Activated T-helper 17 cell treated with anti-CD3 and anti-CD28 coated beads, Interleukin-2, amount 50 U/mL, for 72 hours (primary cell): ENCODE measurements around the gene AP1S3. TPM values are rescaled to one million over a fixed set of nuclear protein-coding genes. Genes with fewer than 3 reads are reported as not detected.

Experiments
- ATAC-seq: fragments of 150-1000 bp; cut with Tn5 transposase; replicated peaks from 2 replicates; pipeline ENCODE4 v1.10.0; 2021; ENCODE audit warnings: mild to moderate bottlenecking, moderate library complexity
- H3K27ac Mint-ChIP-seq: one replicate; pipeline ENCODE4 v1.8.0; 2022; ENCODE audit warnings: mixed read lengths
- H3K27me3 Mint-ChIP-seq: one replicate; pipeline ENCODE4 v1.8.0; 2022; ENCODE audit warnings: mixed read lengths
- H3K36me3 Mint-ChIP-seq: one replicate; pipeline ENCODE4 v1.8.0; 2022; ENCODE audit warnings: low read depth, mild to moderate bottlenecking, mixed read lengths
- H3K4me1 Mint-ChIP-seq: one replicate; pipeline ENCODE4 v1.8.0; 2022; ENCODE audit warnings: mixed read lengths
- H3K4me3 Mint-ChIP-seq: one replicate; pipeline ENCODE4 v1.8.0; 2022; ENCODE audit warnings: mild to moderate bottlenecking, mixed read lengths
- H3K9me3 Mint-ChIP-seq: one replicate; pipeline ENCODE4 v1.8.0; 2022; ENCODE audit warnings: mixed read lengths
- total RNA-seq, 2 donors: library from RNA; stranded (reverse); gene quantifications; one replicate each; pipeline ENCODE4 v1.2.3, GENCODE V29; 2022

The AP1S3 gene
- total RNA-seq, 2 donors from 2014 or later, result 4.0 to 6.3 TPM

DNA sequence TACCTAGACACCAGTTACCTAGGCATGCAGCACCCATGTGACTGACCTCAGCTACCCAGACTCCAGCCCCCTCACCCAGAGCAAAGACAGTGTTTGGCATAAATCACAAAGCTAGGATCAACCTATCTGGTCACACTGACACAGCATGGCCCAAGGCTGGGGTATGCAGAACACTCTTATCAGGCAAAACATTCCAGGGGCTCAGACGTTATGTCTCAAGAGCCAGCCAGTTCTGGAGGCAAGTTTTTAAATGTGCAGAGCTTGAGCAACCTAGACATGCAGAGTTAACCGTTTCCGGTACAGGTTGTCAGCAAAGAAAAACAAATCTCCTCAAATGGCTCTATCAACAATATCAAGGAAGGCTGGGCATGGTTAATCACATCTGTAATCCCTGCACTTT, 92.8 kb downstream of the AP1S3 start:
- Mint-ChIP-seq H3K9me3 (peaks cover 3% of the 10 kb centered on the region), H3K4me1 (peaks cover 5% of the 10 kb centered on the region), H3K4me3 (no peak overlapping the region), H3K36me3 (no peaks in the 10 kb centered on the region), H3K27ac (no peak overlapping the region), H3K27me3 (peaks cover 4% of the 10 kb centered on the region)
- no peak for ATAC-seq

DNA sequence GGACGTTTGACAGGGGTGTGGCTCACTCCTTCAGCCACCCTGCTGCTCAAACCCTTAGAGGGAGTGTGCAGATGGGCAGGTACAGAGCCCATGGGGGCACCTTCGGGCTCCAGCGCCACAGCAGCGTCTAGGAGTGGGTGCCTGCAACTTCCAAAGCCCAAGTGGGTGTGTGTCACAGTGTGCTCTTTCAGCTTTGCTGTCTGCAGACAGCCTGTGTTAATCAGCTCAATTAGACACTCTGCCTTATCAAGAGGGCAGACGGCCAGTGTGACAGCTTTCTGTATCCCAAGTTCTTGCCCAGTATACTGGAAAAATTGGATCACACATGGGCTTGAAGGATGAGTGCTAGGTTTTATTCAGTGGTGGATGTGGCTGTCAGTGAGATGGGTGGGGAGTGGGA, 96.7 kb downstream of the AP1S3 start:
- no peak for ATAC-seq
- H3K36me3 Mint-ChIP-seq, result no peaks in the 10 kb centered on the region
- H3K27me3 Mint-ChIP-seq, result no peaks in the 10 kb centered on the region
- H3K4me1 Mint-ChIP-seq, result no peaks in the 10 kb centered on the region
- no peak overlapping the region for H3K27ac Mint-ChIP-seq
- H3K9me3 Mint-ChIP-seq, result no peaks in the 10 kb centered on the region
- H3K4me3 Mint-ChIP-seq, result no peak overlapping the region

DNA sequence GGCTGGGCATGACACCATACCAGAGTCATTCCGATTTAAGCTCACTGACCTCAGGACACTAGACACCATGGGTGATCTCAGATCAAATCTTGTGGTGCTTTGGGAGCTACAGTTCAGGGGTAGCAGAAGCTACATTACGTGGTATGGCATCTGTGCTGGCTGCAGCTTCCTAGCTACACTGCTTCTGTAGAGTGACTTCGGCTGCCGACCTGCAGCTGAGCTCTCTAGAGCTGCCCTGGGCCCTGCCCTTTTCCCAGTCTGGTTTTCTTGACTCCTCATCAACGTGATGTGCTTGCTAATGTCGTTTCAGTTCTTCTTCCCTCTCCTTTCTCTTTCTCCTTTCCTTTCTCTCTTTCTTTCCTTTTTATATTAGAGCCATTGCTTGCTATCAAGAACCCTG, 100.2 kb downstream of the AP1S3 start:
- ATAC-seq, result no peak
- H3K27ac Mint-ChIP-seq, result no peak overlapping the region
- no peaks in the 10 kb centered on the region for H3K4me1 Mint-ChIP-seq
- no peak overlapping the region for H3K4me3 Mint-ChIP-seq
- H3K9me3 Mint-ChIP-seq, result no peaks in the 10 kb centered on the region
- H3K27me3 Mint-ChIP-seq, result peaks cover 4% of the 10 kb centered on the region
- no peaks in the 10 kb centered on the region for H3K36me3 Mint-ChIP-seq

DNA sequence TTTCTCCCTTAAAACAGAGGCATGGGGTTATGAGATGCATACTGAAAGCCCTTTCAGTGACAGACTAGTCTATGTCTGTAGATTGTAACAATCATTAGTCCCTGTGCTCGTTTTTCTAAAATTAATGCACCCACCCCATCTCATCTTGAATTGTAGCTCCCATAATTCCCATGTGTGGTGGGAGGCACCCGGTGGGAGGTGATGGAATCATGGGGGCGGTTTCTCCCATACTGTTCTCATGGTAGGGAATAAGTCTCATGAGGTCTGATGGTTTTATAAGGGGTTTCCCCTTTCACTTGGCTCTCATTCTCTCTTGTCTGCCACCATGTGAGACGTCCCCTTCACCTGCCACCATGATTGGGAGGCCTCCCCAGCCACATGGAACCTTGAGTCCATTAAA, 100.9 kb downstream of the AP1S3 start:
- Mint-ChIP-seq H3K4me3 (no peak overlapping the region), H3K9me3 (no peaks in the 10 kb centered on the region), H3K4me1 (no peaks in the 10 kb centered on the region), H3K27ac (no peak overlapping the region), H3K27me3 (peaks cover 4% of the 10 kb centered on the region), H3K36me3 (no peaks in the 10 kb centered on the region)
- ATAC-seq, result no peak

DNA sequence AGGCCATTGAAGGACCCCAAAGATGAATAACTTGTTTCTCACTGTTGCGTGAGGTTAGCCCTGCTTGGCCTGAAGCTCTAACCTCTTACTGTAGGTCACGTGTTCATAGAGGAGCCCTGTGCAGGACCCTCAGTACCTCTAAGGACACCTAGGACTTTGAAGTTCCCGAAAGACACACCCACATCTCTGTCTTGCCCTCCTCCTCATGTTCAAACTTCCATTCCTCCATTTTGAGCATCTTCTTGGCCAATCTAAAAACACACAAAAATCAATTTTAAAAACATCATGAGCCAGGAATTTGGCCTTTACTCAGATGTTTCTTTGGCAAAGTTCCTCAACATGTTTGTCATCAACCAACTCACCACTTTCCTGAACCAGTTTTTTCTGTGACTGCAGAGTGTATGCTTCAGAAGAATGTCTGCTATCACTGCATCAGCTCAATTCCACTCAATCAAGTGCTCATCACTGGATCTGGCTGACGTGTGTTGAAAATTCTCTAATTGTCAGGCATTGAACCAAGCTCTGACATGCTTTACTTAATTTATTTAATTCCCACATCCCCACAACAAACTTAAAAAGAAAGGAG, 101.6 kb downstream of the AP1S3 start:
- Mint-ChIP-seq H3K4me1 (no peaks in the 10 kb centered on the region), H3K27ac (no peak overlapping the region), H3K9me3 (no peaks in the 10 kb centered on the region), H3K36me3 (no peaks in the 10 kb centered on the region), H3K4me3 (no peak overlapping the region), H3K27me3 (peaks cover 4% of the 10 kb centered on the region)
- ATAC-seq, result no peak

DNA sequence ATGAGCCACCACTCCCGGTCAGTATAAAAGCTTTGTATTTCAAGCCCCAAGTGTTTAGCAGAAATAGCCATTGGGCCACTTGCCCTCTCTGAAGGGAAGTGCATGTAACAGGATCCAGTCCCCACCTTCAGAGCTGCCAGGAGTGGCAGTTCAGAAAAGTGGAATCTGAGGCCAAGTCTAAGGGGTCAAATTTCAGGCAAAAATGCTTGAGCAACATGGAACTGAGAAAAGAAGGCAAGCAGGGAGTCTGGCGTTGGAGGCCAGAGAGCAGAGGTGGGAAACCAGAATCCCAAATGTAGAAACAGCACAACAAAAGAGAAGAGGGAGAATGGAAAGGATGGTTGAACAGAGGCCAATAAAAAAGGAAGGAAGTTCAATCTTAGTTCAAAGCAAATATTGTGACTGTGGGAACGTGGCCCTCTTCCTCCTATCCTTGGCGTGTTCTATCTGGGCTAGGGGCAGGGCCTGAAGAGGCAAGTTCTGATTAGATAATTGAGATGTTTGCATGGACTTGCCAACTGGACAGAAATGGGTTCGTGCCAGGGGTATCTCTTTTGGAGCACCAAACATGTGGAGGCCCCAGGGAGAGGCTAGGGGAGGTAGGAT, 102.2 kb downstream of the AP1S3 start:
- H3K4me3 Mint-ChIP-seq, result no peak overlapping the region
- H3K4me1 Mint-ChIP-seq, result no peaks in the 10 kb centered on the region
- no peaks in the 10 kb centered on the region for H3K9me3 Mint-ChIP-seq

DNA sequence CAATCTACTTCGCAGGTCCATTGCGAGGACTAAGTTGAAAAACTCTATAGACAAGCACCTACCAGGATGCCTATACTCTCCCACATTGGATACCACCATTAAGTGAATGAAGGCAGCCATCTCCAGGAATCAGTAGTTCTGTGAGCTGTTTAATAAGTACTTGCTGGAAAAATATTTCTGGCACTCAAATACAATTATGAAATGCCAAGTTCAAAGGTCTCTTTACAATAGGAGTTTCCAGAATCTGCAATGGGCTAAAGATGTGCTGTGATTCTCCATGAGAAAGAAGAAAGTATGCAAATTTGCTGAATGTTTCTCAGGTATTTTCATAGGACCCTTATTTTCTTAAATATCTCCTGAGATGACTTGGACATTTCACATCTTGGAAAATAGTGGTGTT, 103.0 kb downstream of the AP1S3 start:
- no peak for ATAC-seq
- H3K27ac Mint-ChIP-seq, result no peak overlapping the region
- H3K4me3 Mint-ChIP-seq, result no peak overlapping the region
- no peaks in the 10 kb centered on the region for H3K4me1 Mint-ChIP-seq
- no peaks in the 10 kb centered on the region for H3K9me3 Mint-ChIP-seq
- H3K27me3 Mint-ChIP-seq, result peaks cover 4% of the 10 kb centered on the region
- H3K36me3 Mint-ChIP-seq, result no peaks in the 10 kb centered on the region

More for the DNA sequence above, 102.2 kb downstream of the AP1S3 start:
- H3K27me3 Mint-ChIP-seq, result peaks cover 4% of the 10 kb centered on the region
- ATAC-seq, result no peak
- no peak overlapping the region for H3K27ac Mint-ChIP-seq
- H3K36me3 Mint-ChIP-seq, result no peaks in the 10 kb centered on the region

DNA sequence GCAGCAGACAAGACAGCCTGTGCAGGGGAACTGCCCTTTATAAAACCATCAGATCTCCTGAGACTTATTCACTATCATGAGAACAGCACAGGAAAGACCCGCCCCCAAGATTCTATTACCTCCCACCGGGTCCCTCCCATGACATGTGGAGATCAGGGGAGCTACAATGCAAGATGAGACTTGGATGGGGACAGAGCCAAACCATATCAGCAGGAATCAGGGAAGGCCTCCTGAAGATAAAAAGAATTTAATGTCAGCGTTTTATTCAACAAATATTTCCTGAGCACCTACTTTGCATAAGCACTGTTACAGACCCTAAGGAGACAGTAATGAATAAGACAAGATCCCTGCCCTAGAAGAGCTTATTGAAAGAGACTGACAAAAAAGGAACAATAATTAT, 105.0 kb downstream of the AP1S3 start:
- Mint-ChIP-seq H3K4me3 (no peak overlapping the region), H3K9me3 (no peaks in the 10 kb centered on the region), H3K27ac (no peak overlapping the region), H3K4me1 (no peaks in the 10 kb centered on the region), H3K36me3 (no peaks in the 10 kb centered on the region), H3K27me3 (peaks cover 4% of the 10 kb centered on the region)
- no peak for ATAC-seq

DNA sequence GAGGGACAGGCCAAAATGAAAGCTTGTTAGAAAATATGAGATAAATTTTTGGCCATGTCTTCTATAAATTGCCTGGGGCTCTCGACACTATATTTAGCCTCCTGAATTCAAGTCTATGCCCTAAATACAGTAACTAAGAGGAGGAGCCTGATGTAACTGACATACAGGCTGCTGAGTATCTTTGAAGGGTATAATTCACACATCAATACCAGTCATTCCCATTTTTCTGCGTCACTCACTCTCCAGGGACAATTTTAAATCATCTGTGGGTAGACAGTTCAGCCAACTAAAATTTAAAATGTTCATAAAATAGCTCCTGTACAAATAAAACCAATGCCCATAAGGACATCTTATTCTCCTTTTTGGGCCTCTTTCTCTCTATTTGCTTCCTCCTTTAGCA, 105.9 kb downstream of the AP1S3 start:
- Mint-ChIP-seq H3K4me3 (no peak overlapping the region), H3K27ac (no peak overlapping the region), H3K4me1 (no peaks in the 10 kb centered on the region), H3K27me3 (peaks cover 4% of the 10 kb centered on the region), H3K36me3 (no peaks in the 10 kb centered on the region), H3K9me3 (no peaks in the 10 kb centered on the region)
- no peak for ATAC-seq

DNA sequence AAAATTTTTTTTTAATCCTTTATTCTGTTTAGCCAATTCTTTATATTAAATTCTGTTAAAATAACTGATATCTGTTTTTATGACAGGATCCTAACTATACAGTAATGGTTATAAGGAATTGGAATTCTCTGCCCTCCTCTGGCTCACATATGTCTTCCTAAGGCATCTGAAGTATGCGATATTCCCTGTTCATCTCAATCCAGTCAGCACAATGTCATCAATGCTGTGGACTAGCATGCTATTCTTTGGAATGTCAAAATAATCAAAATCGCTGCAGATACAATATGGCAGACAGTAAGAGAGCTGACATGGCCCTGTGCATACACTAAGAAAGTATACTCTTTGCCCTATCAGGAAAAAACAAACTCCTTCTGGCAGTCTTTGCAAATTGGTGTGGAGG, 107.6 kb downstream of the AP1S3 start:
- no peak for ATAC-seq
- no peaks in the 10 kb centered on the region for H3K36me3 Mint-ChIP-seq
- peaks cover 4% of the 10 kb centered on the region for H3K27me3 Mint-ChIP-seq
- H3K9me3 Mint-ChIP-seq, result no peaks in the 10 kb centered on the region
- no peak overlapping the region for H3K27ac Mint-ChIP-seq
- no peaks in the 10 kb centered on the region for H3K4me1 Mint-ChIP-seq
- H3K4me3 Mint-ChIP-seq, result no peak overlapping the region

DNA sequence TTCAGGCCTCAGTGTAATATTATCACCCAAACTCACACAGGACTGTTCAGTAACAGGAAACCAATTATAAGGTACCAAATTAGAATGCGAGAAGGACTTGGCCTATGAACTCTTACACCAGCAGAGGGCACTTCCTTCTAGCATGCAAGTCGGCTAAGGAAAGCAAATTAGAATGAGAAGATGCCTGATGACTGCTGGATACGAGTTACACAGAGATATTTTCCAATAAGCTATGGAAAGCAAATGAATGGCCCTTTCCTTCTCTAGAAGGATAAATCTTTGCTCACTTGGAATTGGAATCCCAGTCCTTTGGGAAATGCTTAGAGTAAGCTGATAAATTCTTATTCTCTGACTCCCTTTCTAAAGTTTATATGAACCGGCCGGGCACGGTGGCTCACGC, 109.8 kb downstream of the AP1S3 start:
- peak; percentile 31 for ATAC-seq
- Mint-ChIP-seq H3K9me3 (no peaks in the 10 kb centered on the region), H3K27ac (no peak overlapping the region), H3K4me1 (no peaks in the 10 kb centered on the region), H3K36me3 (no peaks in the 10 kb centered on the region), H3K4me3 (no peak overlapping the region), H3K27me3 (peaks cover 5% of the 10 kb centered on the region)

DNA sequence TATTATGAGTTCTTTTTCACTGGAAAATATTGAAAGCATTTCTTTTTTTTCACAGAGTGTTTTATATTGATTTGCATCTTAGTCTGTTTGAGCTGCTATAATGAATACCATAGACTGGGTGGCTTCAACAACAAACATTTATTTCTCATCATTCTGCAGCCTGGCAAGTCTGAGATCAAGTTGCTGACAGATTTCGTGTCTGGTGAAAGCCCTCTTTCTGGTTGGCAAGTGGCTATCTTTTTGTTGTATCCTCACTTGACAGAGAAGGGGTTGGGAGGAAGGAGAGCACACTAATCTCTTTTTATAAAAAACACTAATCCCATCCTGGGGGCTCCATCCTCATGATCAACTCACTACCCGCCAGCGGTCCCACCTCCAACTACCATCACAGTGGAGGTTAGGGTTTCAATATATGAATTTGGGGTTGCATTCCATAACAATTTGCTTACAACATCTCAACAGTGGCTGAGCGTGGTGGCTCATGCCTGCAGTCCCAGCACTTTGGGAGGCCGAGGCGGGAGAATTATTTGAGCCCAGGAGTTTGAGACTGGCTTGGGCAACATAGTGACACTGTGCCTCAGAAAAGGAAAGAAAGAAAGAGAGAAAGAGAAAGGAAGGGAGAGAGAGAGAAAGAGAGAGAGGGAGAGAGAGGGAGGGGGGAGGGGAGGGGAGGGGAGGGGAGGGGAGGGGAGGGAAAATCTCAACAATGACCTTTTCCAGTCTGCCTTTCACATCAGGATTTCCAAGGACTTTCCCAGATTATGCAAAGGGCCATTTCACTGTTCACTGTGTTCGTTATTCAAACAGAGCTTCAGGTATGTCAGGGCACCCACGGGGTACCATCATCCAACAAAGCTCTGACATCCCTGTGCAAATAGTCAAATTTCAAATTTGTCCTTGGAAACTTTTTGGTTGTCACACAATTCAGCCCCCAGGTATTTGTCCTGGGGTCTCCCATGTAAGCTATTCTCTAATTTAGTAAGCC, 111.1 kb downstream of the AP1S3 start:
- Mint-ChIP-seq H3K4me1 (no peaks in the 10 kb centered on the region), H3K27me3 (peaks cover 9% of the 10 kb centered on the region), H3K4me3 (no peak overlapping the region), H3K9me3 (no peaks in the 10 kb centered on the region), H3K27ac (no peak overlapping the region), H3K36me3 (no peaks in the 10 kb centered on the region)
- no peak for ATAC-seq

DNA sequence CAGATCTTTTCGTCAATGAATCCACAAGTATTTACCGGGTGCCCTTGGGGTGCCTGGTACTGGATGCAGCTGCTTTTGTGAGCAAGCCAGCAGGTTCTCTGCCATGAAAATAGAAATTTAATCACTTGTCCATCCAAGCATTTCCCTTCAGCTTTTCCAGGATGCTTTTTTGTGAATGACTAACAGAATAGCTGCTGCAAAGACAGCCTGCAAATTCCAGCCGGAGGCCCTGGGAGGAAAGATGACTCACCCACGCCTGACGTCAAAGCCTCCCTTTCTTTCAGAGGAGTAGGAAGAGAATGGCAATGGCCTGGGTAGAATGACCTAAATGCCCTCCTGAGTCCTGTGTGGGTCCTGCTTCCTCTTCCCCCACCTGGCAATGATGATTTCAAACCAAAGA, 111.9 kb downstream of the AP1S3 start:
- no peak overlapping the region for H3K27ac Mint-ChIP-seq
- H3K9me3 Mint-ChIP-seq, result no peaks in the 10 kb centered on the region
- peaks cover 9% of the 10 kb centered on the region for H3K27me3 Mint-ChIP-seq
- H3K4me1 Mint-ChIP-seq, result no peaks in the 10 kb centered on the region
- ATAC-seq, result no peak
- H3K36me3 Mint-ChIP-seq, result no peaks in the 10 kb centered on the region
- no peak overlapping the region for H3K4me3 Mint-ChIP-seq

DNA sequence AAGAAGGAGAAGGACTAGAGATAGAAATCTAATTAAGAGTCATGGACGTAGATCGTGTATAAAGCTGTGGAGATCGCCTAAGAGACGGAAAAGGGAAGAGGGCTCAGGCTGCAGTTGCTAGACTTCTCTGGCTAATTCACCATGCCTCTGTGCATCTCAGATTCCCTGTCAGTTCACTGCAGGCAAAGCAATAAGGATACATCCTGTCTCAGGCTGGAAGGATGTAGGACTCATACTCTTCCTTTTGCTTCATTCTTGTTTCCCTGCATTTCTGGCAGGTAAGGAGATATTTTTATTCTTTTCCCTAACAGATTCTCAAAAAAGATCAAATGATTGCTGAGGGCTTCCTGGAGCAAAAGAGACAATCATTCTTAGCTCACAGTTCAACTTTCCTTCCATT, 112.5 kb downstream of the AP1S3 start:
- Mint-ChIP-seq H3K9me3 (no peaks in the 10 kb centered on the region), H3K27ac (no peak overlapping the region), H3K4me1 (no peaks in the 10 kb centered on the region)

DNA sequence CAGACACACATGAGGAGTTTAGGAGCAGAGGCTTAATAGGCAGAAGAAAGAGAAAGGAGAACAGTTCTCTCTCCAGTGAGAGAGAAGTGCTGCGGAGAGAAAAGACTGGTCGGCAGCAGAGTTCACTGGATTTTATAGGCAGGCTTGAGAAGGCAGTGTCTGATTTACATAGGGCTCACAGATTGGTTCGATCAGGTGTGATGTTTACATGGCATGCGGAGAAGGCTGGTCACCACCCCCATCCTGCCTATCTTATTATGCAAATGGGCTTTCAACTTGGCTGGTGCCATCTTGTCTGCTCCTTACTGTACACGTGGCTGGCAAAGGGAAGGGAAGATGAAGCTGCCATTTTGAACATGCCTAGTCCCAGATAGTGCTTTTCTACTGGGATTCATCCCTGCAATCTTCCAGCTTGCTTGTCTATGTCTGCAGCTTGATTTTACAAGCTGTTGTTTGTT, 113.4 kb downstream of the AP1S3 start:
- no peak for ATAC-seq
- Mint-ChIP-seq H3K27me3 (peaks cover 14% of the 10 kb centered on the region), H3K4me1 (no peaks in the 10 kb centered on the region)

More for the DNA sequence above, 112.5 kb downstream of the AP1S3 start:
- H3K27me3 Mint-ChIP-seq, result peaks cover 9% of the 10 kb centered on the region
- H3K36me3 Mint-ChIP-seq, result no peaks in the 10 kb centered on the region
- ATAC-seq, result no peak
- H3K4me3 Mint-ChIP-seq, result no peak overlapping the region

More for the DNA sequence above, 113.4 kb downstream of the AP1S3 start:
- H3K27ac Mint-ChIP-seq, result no peak overlapping the region
- H3K9me3 Mint-ChIP-seq, result peaks cover 4% of the 10 kb centered on the region
- H3K36me3 Mint-ChIP-seq, result no peaks in the 10 kb centered on the region
- no peak overlapping the region for H3K4me3 Mint-ChIP-seq
